HG03175 (cell line): ENCODE results near the gene AGPAT3.

ENCODE experiments used
- ATAC-seq: cut with Tn5 transposase; IDR thresholded peaks from one replicate; pipeline ENCODE4 v1.9.1; 2021; ENCODE audit warnings: mild to moderate bottlenecking, moderate library complexity; ENCODE audit not compliant: unreplicated experiment

AGPAT3 gene

GRCh38 chr21:44011579-44012473 is 146.8 kb downstream of the AGPAT3 start, which contains the start of gene TRAPPC10:
TSS of gene TRAPPC10 (plus strand) at chr21:44012309. CDS start at chr21:44012494, 185 bp downstream.
- peak; percentile 61 for ATAC-seq

DNA sequence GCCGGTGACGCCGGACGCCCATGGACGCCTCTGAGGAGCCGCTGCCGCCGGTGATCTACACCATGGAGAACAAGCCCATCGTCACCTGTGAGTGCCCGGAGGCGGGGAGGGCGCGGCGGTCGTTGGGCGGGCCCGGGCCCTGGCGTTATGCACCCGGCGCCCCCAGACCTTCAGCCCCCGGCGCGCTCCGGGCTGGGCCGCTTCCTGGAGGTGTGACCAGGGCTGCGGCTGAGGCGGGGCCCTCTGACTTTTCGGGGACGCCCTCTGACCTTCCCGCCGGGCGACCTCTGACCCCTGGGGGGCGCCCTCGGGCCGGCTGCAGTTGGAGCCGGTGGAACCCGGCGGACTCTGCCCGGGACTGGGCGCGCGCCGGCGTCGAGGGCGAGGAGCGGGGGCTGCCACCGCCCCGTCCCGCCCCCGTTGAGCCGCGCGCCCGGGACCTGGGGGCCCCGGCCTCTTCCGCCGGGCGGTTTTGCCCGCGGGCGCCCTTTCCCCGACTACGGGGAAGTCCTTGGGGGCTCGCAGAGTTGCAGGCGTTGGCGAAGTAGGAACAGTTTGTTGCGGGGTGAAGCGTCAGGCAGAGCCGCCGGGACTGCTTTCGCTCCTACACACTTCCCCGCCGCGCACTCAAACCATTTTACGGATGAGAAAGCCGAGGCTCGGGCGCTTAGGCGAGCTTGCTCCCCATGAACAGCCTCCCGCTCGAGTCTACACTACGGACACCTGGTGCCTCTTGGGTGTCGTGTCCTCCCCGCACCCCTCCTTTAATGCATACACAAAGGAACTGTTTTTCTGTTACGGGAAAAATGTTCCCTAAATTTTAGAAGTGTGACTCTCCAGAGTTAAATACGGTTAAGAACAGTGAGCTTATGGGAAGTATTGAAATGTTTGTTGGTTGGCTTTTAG is 147.7 kb downstream of the AGPAT3 start:
- ATAC-seq, result peak; percentile 75

DNA sequence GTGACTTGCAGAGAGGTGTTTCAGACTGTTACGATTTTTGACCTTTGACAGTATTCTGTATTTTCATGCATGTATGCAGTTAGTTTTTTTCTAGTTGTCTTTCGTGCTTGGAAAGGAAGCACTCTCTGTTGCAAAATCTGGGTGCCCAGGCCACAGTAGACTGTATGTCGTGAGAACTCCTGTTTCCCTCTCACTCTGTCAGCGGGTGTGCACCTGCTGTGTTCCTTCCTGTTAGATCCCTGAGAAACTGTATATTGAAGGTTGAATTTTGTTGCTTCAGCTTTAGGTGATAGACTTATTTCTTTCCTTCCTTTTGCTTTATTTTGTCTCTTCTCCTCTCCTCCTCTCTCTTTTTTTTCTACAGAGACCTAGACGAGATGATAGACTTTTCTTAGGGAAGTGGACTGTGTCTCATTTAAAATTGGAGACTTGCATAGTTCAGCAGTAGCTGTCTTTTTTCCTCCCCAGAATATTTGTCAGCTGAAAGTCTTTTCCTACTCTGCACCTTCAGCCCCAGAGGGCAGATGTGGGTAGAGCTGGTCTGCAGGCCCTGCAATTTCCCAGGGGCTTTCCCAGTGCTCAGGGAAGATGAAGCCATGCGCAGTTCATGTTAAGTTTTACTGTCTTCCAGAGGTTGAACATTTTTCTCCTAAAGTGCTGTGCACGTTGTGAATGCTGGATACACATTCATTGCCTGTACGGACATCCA is 148.5 kb downstream of the AGPAT3 start:
- no peak for ATAC-seq

DNA sequence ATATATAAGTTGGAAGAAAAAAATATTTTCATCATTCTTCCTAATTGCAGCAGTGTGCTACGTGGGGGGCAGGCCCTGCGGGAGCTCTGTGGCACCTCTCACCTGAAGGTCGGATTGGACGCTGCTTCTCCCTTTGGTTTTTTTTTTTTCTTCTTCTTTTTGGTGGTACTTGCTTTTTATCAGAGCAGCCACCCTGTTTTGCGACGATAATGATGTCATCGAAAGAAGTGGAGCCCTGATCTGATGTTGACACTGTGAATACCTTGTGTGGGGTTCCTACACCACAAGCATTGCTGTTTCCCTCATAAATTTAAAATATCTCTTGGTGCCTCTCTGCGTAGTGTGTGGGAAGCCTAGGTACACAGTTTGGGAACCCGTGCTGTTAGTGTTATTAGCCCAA is 152.6 kb downstream of the AGPAT3 start:
- ATAC-seq, result no peak

DNA sequence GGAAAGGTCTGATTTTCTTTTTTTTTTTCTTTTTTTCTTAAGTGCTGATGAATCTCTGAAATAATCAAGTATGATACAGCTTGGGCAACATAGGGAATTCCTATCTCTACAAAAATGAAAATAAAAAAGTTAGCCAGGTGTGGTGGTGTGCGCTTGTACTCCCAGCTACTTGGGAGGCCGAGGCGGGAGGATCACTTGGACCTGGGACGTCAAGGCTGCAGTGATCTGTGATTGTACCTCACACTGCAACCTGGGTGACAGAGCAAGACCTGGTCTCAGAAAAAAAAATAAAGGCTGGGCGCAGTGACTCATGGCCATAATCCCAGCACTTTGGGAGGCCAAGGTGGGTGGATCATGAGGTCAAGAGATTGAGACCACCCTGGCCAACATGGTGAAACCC is 153.1 kb downstream of the AGPAT3 start:
- no peak for ATAC-seq

DNA sequence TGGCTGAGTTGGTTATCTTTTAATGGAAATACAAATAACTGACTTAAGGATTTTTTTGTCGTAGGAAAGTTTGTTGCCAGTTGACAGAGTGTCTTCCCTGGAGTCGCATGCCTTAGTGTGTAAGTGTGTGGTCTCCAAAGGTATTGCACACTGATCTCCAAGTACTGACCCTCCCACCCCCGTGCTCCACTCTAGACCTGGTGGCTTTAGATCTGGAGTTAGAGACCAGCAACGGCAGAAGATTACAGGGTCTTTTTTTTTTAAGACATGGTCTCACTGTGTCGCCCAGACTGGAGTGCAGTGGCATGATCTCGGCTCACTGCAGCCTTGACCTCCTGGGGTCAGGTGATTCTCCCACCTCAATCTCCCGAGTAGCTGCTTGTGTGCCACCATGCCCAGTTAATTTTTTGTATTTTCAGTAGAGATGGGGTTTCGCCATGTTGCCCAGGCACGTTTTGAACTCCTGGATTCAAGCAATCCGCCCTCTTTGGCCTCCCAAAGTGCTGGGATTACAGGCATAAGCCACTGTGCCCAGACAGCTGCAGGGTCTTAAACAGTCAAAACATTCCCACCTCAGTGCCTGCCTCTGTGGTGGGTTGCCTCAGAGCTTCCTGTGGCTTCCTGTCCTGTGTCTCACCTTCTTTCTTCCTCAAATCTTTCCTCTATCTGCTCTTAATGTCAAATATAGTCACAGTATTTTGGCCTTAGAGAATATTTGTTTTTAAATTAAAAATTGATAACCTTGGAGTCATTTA is 154.0 kb downstream of the AGPAT3 start:
- ATAC-seq, result no peak

DNA sequence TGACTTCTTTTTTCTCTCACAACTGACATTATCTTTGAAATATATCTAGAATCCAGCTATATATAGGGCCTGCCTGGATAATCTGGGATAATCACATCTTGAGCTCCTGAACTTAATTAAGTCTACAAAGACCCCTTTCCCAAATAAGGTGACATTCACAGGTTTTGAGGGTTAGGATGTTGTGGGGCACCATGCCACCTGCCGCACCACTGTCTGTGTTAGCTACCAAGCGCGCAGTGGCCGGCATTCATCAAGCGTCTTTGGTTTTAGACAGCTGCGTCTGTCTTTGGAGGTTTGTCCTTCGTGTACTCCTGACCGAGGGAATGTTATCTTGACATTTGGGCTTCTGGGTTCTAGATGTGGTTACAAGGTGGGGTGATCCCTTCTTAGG is 154.5 kb downstream of the AGPAT3 start:
- no peak for ATAC-seq

DNA sequence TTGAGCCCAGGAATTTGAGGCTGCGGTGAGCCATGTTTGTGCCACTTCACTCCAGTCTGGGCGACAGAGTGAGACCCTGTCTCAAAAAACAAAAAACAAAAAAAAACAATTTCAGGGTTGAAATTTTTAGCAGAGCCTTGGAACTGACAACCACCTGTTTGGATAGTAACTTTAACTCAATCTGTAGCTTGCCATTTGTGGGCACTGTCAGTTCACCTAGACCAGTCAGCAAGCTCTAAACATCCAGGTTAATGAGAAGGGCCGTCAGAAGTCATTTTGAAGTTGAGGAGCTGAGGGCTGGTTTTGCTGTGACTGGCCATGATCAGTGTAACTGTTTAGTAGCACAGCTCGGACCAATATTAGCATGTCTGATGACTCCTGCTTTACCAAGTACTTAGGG is 155.5 kb downstream of the AGPAT3 start:
- no peak for ATAC-seq

DNA sequence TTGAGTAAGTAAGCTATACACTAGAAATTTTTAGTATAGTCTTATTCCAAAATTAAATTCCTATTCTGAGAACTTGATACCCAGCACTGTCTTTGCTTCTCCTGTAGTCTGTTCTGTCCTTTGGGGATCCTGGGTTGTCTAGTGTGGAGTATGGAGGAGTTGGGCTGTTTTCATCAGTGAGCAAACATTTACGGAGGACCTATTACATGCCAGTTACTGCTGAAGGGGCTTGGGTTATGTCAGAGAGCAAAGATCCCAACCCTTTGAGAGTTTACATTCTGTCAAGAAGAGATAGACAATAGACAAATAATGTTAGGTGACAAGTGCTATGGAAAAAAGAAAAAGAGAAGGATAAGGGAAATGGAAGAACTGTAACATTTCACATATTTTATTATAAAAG is 156.0 kb downstream of the AGPAT3 start:
- ATAC-seq, result no peak

- ATAC-seq, result no peak
Observed at GRCh38 chr21:44024257-44024656, 159.2 kb downstream of the AGPAT3 start.

DNA sequence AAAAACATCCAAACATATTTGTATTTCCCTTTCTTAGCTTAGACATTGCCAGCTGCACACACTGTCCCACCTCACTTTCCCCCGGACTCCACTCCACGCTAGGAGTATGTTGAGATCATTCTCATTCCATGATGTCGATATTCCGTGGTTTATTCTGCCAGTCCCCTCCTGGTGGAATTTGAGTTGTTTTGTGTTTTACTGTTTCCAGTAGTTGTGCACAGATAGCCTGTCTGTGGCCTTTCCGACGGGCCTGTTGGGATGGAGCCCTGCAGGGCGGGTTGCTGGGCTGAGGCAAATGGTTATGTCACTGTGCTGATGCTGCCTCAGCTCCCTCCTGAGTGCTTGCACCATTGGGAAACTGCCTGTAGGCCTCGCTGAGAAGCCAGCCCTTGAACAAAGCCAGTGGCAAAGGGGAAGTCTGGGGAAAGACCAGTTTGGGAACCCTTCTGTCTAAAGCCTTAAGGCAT is 159.9 kb downstream of the AGPAT3 start:
- no peak for ATAC-seq

- no peak for ATAC-seq
Observed at GRCh38 chr21:44027607-44028286, 162.7 kb downstream of the AGPAT3 start.

DNA sequence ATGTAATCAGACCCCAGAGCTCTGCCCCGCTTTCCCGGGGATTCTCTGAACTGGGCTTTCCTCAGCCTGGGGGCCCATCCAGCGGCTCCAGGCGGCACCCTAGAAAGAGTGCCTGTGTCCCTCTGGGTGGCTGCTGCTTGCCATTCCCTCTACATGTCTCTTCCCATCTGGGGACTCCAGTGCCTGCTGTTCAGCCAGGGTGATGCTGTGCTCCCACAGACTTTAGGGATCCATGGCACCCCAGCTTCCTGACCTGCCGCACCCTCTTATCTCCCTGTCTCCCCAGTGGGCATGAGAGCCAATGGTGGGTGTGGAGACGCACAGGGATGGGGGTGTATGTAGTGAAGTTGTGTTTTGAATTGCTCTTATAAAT is 163.2 kb downstream of the AGPAT3 start:
- ATAC-seq, result no peak

- no peak for ATAC-seq
Observed at GRCh38 chr21:44029460-44030087, 164.6 kb downstream of the AGPAT3 start.

GRCh38 chr21:44035244-44035643 is 170.2 kb downstream of the AGPAT3 start:
- no peak for ATAC-seq
